Kidney epithelial cell (primary cell): ENCODE results near the gene DNM1. TPM values are rescaled to one million over a fixed set of nuclear protein-coding genes. Genes with fewer than 3 reads are reported as not detected.

ENCODE experiments used
- DNase-seq: peaks from one replicate; pipeline ENCODE4 v3.0.0-alpha.2; 2010; ENCODE audit warnings: low read depth
- H3K27me3 ChIP-seq: 2 replicates; pipeline ENCODE4 v1.6.0; 2011; ENCODE audit warnings: low read length; ENCODE audit not compliant: control insufficient read depth, insufficient read depth
- H3K36me3 ChIP-seq: 2 replicates; pipeline ENCODE4 v1.5.1; 2011; ENCODE audit warnings: low read length; ENCODE audit not compliant: control insufficient read depth, insufficient read depth
- H3K4me3 ChIP-seq: 2 replicates; pipeline ENCODE4 v1.5.1; 2011; ENCODE audit warnings: low read depth, mild to moderate bottlenecking, control low read depth, low read length
- CTCF ChIP-seq: IDR thresholded peaks from 2 replicates; pipeline ENCODE4 v1.5.1; 2011; ENCODE audit warnings: mild to moderate bottlenecking, moderate library complexity, low read length, control low read depth, inconsistent platforms; ENCODE audit not compliant: insufficient read depth, poor library complexity, severe bottlenecking
- total RNA-seq: library from RNA; depleted of rRNA; stranded (reverse); fragments of >200 nt; gene quantifications from 2 replicates; pipeline ENCODE4 v1.2.3, GENCODE V29; 2015

Gene DNM1
- total RNA-seq, 1 donor from 2014 or later, result 16.2 TPM

DNA sequence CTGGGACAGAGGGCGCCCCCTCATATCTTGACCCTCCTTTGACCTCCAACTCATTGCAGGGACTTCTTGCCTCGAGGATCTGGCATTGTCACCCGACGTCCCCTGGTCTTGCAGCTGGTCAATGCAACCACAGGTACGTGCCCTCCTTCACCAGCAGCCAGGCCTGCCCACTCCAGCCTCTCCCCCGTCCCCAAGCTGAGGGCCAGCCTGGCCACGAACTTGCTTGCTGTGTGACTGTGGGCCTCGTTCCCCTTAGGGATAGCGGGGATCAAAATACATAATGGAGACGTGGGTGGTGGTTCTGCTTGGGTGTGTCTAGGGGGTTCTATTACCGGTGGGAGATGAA is 15.0 kb downstream of the DNM1 start:
- H3K27me3 ChIP-seq, result no peaks in the 10 kb centered on the region

DNA sequence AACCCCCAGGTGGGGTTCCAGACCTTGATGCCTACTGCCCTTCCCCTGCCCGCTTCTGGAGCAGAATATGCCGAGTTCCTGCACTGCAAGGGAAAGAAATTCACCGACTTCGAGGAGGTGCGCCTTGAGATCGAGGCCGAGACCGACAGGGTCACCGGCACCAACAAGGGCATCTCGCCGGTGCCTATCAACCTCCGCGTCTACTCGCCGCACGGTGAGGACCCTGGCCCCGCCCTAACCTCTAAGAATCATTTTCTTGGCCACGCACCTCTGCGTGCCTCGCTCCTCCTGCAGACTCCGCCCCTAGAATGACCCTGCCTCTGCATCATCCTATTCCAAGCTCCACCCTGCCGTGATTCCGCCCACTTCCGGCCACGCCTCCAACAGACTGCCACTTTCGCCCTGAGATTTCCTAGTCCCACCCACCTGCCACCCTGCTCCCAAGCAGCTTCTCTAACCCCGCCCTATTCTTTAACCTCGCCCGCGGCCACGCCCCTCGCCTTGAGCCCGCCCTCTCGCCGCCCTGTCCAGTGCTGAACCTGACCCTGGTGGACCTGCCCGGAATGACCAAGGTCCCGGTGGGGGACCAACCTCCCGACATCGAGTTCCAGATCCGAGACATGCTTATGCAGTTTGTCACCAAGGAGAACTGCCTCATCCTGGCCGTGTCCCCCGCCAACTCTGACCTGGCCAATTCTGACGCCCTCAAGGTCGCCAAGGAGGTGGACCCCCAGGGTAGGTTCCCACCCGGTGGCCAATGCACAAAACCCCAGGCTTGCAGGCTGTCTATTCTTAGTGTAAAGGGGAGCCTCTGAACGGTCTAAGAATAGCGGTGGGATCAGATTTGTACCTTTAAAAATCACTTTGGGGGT is 15.6 kb downstream of the DNM1 start:
- peak overlapping the region; percentile 25 for H3K4me3 ChIP-seq

More for the DNA sequence above, 15.0 kb downstream of the DNM1 start:
- TF ChIP-seq CTCF, result no peak
- no peak for DNase-seq
- Histone ChIP-seq H3K36me3 (peaks cover 1% of the 10 kb centered on the region), H3K4me3 (peak overlapping the region; percentile 25)

DNA sequence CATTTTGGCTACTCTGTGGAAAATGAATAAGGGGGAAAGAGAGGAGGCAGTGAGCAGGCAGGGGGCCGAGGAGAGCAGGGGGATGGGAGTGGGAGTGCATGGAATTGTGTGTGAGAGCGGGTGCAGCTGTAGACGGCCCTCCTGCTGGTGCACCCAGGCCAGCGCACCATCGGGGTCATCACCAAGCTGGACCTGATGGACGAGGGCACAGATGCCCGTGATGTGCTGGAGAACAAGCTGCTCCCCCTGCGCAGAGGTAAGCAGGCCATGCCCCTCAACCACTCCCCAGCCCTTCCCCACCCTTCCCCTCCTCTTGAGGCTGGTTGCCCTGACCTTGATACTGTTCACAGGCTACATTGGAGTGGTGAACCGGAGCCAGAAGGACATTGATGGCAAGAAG is 16.7 kb downstream of the DNM1 start:
- Histone ChIP-seq H3K36me3 (peaks cover 1% of the 10 kb centered on the region), H3K4me3 (no peak overlapping the region), H3K27me3 (no peaks in the 10 kb centered on the region)
- no peak for TF ChIP-seq CTCF
- no peak for DNase-seq

More for the DNA sequence above, 15.6 kb downstream of the DNM1 start:
- peak; percentile 86 for DNase-seq
- H3K27me3 ChIP-seq, result no peaks in the 10 kb centered on the region
- TF ChIP-seq CTCF, result no peak
- peaks cover 1% of the 10 kb centered on the region for H3K36me3 ChIP-seq

- TF ChIP-seq CTCF, result no peak
- no peak overlapping the region for H3K4me3 ChIP-seq
- H3K27me3 ChIP-seq, result no peaks in the 10 kb centered on the region
- DNase-seq, result no peak
- peaks cover 1% of the 10 kb centered on the region for H3K36me3 ChIP-seq
These were observed 18.8 kb downstream of the DNM1 start for GRCh38 chr9:128222026-128222425.

GRCh38 chr9:128222880-128223670 is 19.9 kb downstream of the DNM1 start:
- peaks cover 1% of the 10 kb centered on the region for H3K36me3 ChIP-seq
- no peak for TF ChIP-seq CTCF
- H3K27me3 ChIP-seq, result no peaks in the 10 kb centered on the region
- no peak for DNase-seq
- H3K4me3 ChIP-seq, result no peak overlapping the region
